WTC11 (cell line): ENCODE data around the gene CGNL1.

ENCODE experiments used
- EMX1 ChIP-seq: fragments of 250-450 bp; sonication (Bioruptor Pico); IDR thresholded peaks from 2 replicates; pipeline ENCODE4 v1.8.0; 2021; ENCODE audit warnings: mild to moderate bottlenecking
- GABPB1 ChIP-seq: sonication (generic); formaldehyde crosslinking; IDR thresholded peaks from 2 replicates; pipeline ENCODE4 v1.8.1; 2023; ENCODE audit warnings: mild to moderate bottlenecking, missing genetic modification reagents
- NR1H2 ChIP-seq: sonication (generic); formaldehyde crosslinking; IDR thresholded peaks from 2 replicates; pipeline ENCODE4 v1.9.0; 2021; ENCODE audit warnings: mild to moderate bottlenecking, moderate library complexity, missing genetic modification reagents
- RELA ChIP-seq: sonication (generic); formaldehyde crosslinking; IDR thresholded peaks from 2 replicates; pipeline ENCODE4 v1.8.1; 2022; ENCODE audit warnings: missing genetic modification reagents, mild to moderate bottlenecking, borderline replicate concordance
- RORB ChIP-seq: fragments of 250-450 bp; sonication (Bioruptor Pico); IDR thresholded peaks from 2 replicates; pipeline ENCODE4 v1.9.0; 2021; ENCODE audit warnings: mild to moderate bottlenecking
- ZNF138 ChIP-seq: sonication (generic); formaldehyde crosslinking; conservative IDR thresholded peaks from 2 replicates; pipeline ENCODE4 v1.8.1; 2022; ENCODE audit warnings: mild to moderate bottlenecking, moderate library complexity, missing genetic modification reagents
- TF ChIP-seq, protein P1 (sequence below): fragments of 200-600 bp; IDR thresholded peaks from 2 replicates; pipeline ENCODE4 v1.8.0; 2022; ENCODE audit warnings: antibody characterized with exemption
- TF ChIP-seq, protein P2 (sequence below): fragments of 250-450 bp; sonication (Bioruptor Pico); conservative IDR thresholded peaks from 2 replicates; pipeline ENCODE4 v1.9.0; 2021; ENCODE audit warnings: mild to moderate bottlenecking
- TF ChIP-seq, protein P3 (sequence below): sonication (generic); formaldehyde crosslinking; IDR thresholded peaks from 2 replicates; pipeline ENCODE4 v1.8.0; 2022; ENCODE audit warnings: mild to moderate bottlenecking, missing genetic modification reagents
- TF ChIP-seq, protein P4 (sequence below): sonication (generic); formaldehyde crosslinking; IDR thresholded peaks from 2 replicates; pipeline ENCODE4 v1.8.0; 2022; ENCODE audit warnings: mild to moderate bottlenecking, missing genetic modification reagents
- TF ChIP-seq, protein P5 (sequence below): sonication (generic); formaldehyde crosslinking; IDR thresholded peaks from 2 replicates; pipeline ENCODE4 v1.8.1; 2023; ENCODE audit warnings: mild to moderate bottlenecking, missing genetic modification reagents, borderline replicate concordance

DNA sequence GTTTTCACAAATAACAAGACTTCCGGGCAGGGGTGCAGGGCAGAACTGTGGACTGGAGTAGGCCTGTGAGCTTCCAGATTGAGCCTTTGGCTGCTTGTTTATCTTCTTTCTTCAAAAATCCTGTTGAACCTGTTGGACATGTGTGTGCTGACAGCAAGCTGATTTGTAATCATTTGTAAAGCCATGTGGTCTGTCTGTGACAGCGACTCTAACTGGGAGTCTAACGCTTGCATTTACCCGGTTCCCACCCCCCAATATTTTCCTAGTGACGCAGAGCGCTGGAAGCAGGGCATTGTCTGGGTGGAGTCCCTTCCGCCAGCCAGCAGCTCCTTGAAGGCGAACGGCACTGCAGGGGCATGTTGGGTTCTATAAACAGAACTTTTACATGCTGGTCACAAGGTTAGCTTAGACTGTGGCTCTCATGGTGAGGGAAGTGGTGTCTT, 129.7 kb downstream of the CGNL1 start:
- TF ChIP-seq, protein P1, sequence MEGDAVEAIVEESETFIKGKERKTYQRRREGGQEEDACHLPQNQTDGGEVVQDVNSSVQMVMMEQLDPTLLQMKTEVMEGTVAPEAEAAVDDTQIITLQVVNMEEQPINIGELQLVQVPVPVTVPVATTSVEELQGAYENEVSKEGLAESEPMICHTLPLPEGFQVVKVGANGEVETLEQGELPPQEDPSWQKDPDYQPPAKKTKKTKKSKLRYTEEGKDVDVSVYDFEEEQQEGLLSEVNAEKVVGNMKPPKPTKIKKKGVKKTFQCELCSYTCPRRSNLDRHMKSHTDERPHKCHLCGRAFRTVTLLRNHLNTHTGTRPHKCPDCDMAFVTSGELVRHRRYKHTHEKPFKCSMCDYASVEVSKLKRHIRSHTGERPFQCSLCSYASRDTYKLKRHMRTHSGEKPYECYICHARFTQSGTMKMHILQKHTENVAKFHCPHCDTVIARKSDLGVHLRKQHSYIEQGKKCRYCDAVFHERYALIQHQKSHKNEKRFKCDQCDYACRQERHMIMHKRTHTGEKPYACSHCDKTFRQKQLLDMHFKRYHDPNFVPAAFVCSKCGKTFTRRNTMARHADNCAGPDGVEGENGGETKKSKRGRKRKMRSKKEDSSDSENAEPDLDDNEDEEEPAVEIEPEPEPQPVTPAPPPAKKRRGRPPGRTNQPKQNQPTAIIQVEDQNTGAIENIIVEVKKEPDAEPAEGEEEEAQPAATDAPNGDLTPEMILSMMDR: no peak
- TF ChIP-seq GABPB1 (CRISPR knock-in tag): no peak
- TF ChIP-seq RORB: no peak
- no peak for TF ChIP-seq ZNF138 (CRISPR knock-in tag)
- TF ChIP-seq, protein P2, sequence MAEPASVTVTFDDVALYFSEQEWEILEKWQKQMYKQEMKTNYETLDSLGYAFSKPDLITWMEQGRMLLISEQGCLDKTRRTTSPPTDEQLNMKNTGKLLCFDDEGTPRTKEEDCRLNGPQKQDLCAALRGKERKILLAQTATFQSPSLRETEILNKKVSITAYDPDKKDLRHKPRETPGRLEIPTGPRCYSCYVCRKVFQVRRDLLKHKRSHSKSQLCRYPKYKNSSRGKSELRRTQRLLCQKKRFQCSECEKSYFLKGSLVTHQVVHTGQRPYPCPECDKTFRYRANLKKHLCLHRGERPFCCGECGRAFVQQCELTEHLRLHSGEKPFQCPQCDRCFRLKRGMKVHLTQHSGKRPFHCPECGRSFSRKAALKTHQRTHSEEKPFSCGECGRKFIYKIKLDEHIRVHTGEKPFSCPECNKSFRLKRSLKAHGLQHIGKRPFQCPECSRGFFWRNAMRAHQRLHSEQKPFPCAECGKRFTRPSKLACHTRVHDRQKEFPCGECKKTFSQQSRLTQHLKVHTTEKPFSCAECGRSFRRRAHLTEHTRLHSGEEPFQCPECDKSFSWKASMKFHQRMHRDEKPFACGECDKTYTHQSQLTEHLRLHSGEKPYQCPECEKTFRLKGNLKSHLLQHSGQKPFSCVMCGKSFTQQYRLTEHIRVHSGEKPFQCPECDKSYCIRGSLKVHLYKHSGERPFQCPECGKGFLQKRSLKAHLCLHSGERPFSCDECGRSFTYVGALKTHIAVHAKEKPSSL (CRISPR knock-in tag): no peak
- TF ChIP-seq, protein P3, sequence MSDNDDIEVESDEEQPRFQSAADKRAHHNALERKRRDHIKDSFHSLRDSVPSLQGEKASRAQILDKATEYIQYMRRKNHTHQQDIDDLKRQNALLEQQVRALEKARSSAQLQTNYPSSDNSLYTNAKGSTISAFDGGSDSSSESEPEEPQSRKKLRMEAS (CRISPR knock-in tag): no peak
- TF ChIP-seq, protein P4, sequence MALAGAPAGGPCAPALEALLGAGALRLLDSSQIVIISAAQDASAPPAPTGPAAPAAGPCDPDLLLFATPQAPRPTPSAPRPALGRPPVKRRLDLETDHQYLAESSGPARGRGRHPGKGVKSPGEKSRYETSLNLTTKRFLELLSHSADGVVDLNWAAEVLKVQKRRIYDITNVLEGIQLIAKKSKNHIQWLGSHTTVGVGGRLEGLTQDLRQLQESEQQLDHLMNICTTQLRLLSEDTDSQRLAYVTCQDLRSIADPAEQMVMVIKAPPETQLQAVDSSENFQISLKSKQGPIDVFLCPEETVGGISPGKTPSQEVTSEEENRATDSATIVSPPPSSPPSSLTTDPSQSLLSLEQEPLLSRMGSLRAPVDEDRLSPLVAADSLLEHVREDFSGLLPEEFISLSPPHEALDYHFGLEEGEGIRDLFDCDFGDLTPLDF (CRISPR knock-in tag): no peak
- TF ChIP-seq, protein P5, sequence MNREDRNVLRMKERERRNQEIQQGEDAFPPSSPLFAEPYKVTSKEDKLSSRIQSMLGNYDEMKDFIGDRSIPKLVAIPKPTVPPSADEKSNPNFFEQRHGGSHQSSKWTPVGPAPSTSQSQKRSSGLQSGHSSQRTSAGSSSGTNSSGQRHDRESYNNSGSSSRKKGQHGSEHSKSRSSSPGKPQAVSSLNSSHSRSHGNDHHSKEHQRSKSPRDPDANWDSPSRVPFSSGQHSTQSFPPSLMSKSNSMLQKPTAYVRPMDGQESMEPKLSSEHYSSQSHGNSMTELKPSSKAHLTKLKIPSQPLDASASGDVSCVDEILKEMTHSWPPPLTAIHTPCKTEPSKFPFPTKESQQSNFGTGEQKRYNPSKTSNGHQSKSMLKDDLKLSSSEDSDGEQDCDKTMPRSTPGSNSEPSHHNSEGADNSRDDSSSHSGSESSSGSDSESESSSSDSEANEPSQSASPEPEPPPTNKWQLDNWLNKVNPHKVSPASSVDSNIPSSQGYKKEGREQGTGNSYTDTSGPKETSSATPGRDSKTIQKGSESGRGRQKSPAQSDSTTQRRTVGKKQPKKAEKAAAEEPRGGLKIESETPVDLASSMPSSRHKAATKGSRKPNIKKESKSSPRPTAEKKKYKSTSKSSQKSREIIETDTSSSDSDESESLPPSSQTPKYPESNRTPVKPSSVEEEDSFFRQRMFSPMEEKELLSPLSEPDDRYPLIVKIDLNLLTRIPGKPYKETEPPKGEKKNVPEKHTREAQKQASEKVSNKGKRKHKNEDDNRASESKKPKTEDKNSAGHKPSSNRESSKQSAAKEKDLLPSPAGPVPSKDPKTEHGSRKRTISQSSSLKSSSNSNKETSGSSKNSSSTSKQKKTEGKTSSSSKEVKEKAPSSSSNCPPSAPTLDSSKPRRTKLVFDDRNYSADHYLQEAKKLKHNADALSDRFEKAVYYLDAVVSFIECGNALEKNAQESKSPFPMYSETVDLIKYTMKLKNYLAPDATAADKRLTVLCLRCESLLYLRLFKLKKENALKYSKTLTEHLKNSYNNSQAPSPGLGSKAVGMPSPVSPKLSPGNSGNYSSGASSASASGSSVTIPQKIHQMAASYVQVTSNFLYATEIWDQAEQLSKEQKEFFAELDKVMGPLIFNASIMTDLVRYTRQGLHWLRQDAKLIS (CRISPR knock-in tag): no peak
- TF ChIP-seq EMX1 (CRISPR knock-in tag): no peak
- TF ChIP-seq RELA: no peak
- TF ChIP-seq NR1H2 (CRISPR knock-in tag): no peak
